ENCODE data around the gene P3H4. TPM values are rescaled to one million over a fixed set of nuclear protein-coding genes. Genes with fewer than 3 reads are reported as not detected.
A peak's percentile ranks its signal among the peaks of the same experiment; 100 is the strongest.

The P3H4 gene
- total RNA-seq, 1 donor from 2014 or later: 9.5 TPM

GRCh38 chr17:41813699-41814124 lies 2.0 kb upstream of the P3H4 start:
- DNase-seq (no peak), ATAC-seq (no peak)
- H3K9me3 ChIP-seq: no peaks in the 10 kb centered on the region
- no peaks in the 10 kb centered on the region for H3K36me3 ChIP-seq
- H3K27ac ChIP-seq: no peak overlapping the region
- H3K4me3 ChIP-seq: no peak overlapping the region
- peaks cover 25% of the 10 kb centered on the region for H3K4me1 ChIP-seq
- intact Hi-C loops (cut with DNase I): no loop called here
- TF ChIP-seq CTCF (IDR thresholded peaks at IDR 0.05): no peak
- no peaks in the 10 kb centered on the region for H3K27me3 ChIP-seq

- Histone ChIP-seq H3K27me3 (no peaks in the 10 kb centered on the region), H3K27ac (peak overlapping the region; percentile 20), H3K9me3 (no peaks in the 10 kb centered on the region), H3K4me3 (peak overlapping the region; percentile 69), H3K4me1 (peaks cover 25% of the 10 kb centered on the region), H3K36me3 (no peaks in the 10 kb centered on the region)
- ATAC-seq (no peak), DNase-seq (no peak)
- no peak for TF ChIP-seq CTCF (IDR thresholded peaks at IDR 0.05)
- intact Hi-C loops (cut with DNase I): no loop called here
Measured at GRCh38 chr17:41813152-41813680, 1.5 kb upstream of the P3H4 start.

GRCh38 chr17:41812381-41813151 lies 817 bp upstream of the P3H4 start, which contains the start of gene FKBP10:
Gene FKBP10 (plus strand): TSS chr17:41813004. CDS start chr17:41813035, 31 bp downstream.
- H3K4me3 ChIP-seq: peak within 1 kb of the TSS; percentile 69
- TF ChIP-seq CTCF (IDR thresholded peaks at IDR 0.05): no peak
- H3K4me1 ChIP-seq: peaks cover 25% of the 10 kb centered on the region
- H3K27ac ChIP-seq: peak within 1 kb of the TSS; percentile 72
- H3K36me3 ChIP-seq: no peaks in the 10 kb centered on the region
- ATAC-seq (no peak), DNase-seq (peak; percentile 73)
- intact Hi-C loops (cut with DNase I): no loop called here
- no peaks in the 10 kb centered on the region for H3K9me3 ChIP-seq
- no peaks in the 10 kb centered on the region for H3K27me3 ChIP-seq

- TF ChIP-seq CTCF (IDR thresholded peaks at IDR 0.05): no peak
- Histone ChIP-seq H3K4me1 (peaks cover 25% of the 10 kb centered on the region), H3K36me3 (no peaks in the 10 kb centered on the region), H3K27me3 (no peaks in the 10 kb centered on the region), H3K4me3 (peak overlapping the region; percentile 69), H3K9me3 (no peaks in the 10 kb centered on the region), H3K27ac (peak overlapping the region; percentile 72)
- peak; percentile 50 for ATAC-seq
- intact Hi-C loops (cut with DNase I): no loop called here
- peak; percentile 71 for DNase-seq
Measured at GRCh38 chr17:41810659-41811548, 845 bp downstream of the P3H4 start.

- Histone ChIP-seq H3K27me3 (no peaks in the 10 kb centered on the region), H3K36me3 (no peaks in the 10 kb centered on the region), H3K4me3 (no peak overlapping the region), H3K27ac (no peak overlapping the region), H3K4me1 (peaks cover 14% of the 10 kb centered on the region), H3K9me3 (no peaks in the 10 kb centered on the region)
- intact Hi-C loops (cut with DNase I): no loop called here
- TF ChIP-seq CTCF (IDR thresholded peaks at IDR 0.05): no peak
- no peak for ATAC-seq
- no peak for DNase-seq
Measured at GRCh38 chr17:41806685-41807445, 4.9 kb downstream of the P3H4 start.
